Measurements from ENCODE around the gene PEAK1. TPM values are rescaled to one million over a fixed set of nuclear protein-coding genes. Genes with fewer than 3 reads are reported as not detected.

PEAK1 gene
- total RNA-seq, 1 experiment from 2014 or later, result 21.2 TPM

GRCh38 chr15:77180757-77181156, 239.1 kb downstream of the PEAK1 start:
- Histone ChIP-seq H4K5ac (ENCODE audit: insufficient read length, low read depth, low read length) (no peak overlapping the region), H3K79me1 (ENCODE audit: insufficient read depth, low read depth, low read length, poor library complexity, severe bottlenecking) (no peaks in the 10 kb centered on the region), H3K18ac (ENCODE audit: insufficient read length, low read depth, low read length) (no peak overlapping the region), H2BK120ac (ENCODE audit: low read depth, low read length, poor library complexity, severe bottlenecking) (no peak overlapping the region), H3K79me2 (ENCODE audit: insufficient read depth, low read length) (no peaks in the 10 kb centered on the region), H3K4me1 (ENCODE audit: insufficient read depth, low read length) (no peaks in the 10 kb centered on the region), H3K4me2 (ENCODE audit: insufficient read depth, insufficient read length, low read length) (no peak overlapping the region), H4K91ac (ENCODE audit: insufficient read length, low read depth, low read length) (no peak overlapping the region), H2BK20ac (ENCODE audit: low read depth, low read length, poor library complexity, severe bottlenecking) (no peak overlapping the region), H3K9ac (ENCODE audit: extremely low read depth, insufficient read length, low read length) (no peak overlapping the region), H3K56ac (ENCODE audit: insufficient read length, low read depth, low read length) (no peak overlapping the region), H3K27me3 (ENCODE audit: insufficient read depth, low read length) (no peaks in the 10 kb centered on the region), H3K23ac (ENCODE audit: insufficient read length, low read depth, low read length) (no peak overlapping the region), H3K14ac (ENCODE audit: insufficient read depth, low read length) (no peak overlapping the region), H3K27ac (ENCODE audit: insufficient read length, low read depth, low read length) (no peak overlapping the region), H2AFZ (ENCODE audit: low read length) (no peak overlapping the region), H4K20me1 (ENCODE audit: control insufficient read depth, insufficient read depth, insufficient read length) (no peaks in the 10 kb centered on the region), H4K8ac (replicated peaks; ENCODE audit: insufficient read length, low read depth, low read length) (no peak overlapping the region), H2AK5ac (ENCODE audit: insufficient read length, low read length) (no peak overlapping the region), H2BK12ac (ENCODE audit: insufficient read length, low read depth, low read length) (no peak overlapping the region), H3K23me2 (ENCODE audit: insufficient read length, low read depth, low read length, poor library complexity, severe bottlenecking) (no peaks in the 10 kb centered on the region), H3T11ph (ENCODE audit: low read length) (no peak overlapping the region), H2BK5ac (ENCODE audit: insufficient read length, low read length) (no peak overlapping the region), H2BK15ac (ENCODE audit: low read depth, low read length) (no peak overlapping the region), H3K9me3 (ENCODE audit: control insufficient read depth, low read depth, low read length) (no peaks in the 10 kb centered on the region), H3K4ac (ENCODE audit: low read depth, low read length) (no peak overlapping the region)
- Mint-ChIP-seq H3K27ac (no peak overlapping the region), H3K4me3 (no peak overlapping the region), H3K27me3 (ENCODE audit: low read depth) (no peaks in the 10 kb centered on the region; the same call in 1 of the 2 replicates), H3K4me1 (peaks cover 5 to 7% of the 10 kb centered on the region in 2 experiments), H3K9me3 (no peaks in the 10 kb centered on the region; a peak in 1 of 5 replicates), H3K36me3 (ENCODE audit: insufficient read depth in 1 of 3, low read depth in 3 of 3) (peaks cover 7 to 10% (median 8%) of the 10 kb centered on the region in 3 experiments; a peak in 6 of 7 replicates)
- WGBS (ENCODE audit: extremely low coverage, insufficient read length, low lambda C conversion rate), result no CpG with 5 or more reads among the region's 5 CpGs
- DNase-seq, result no peak
- no peak for TF ChIP-seq CTCF (conservative IDR thresholded peaks at IDR 0.05)

Measured in H9 (cell line).